MV-4-11 (cell line): Measurements from ENCODE around the gene KATNAL2.
"Not testable (repeated sequence)": the region's sequence is repeated elsewhere in the genome, so short reads cannot be mapped to it uniquely, and the experiment has no call there.

Experiments used
- DNase-seq: peaks from one replicate; lab custom pipeline; 2025; lab: John Stamatoyannopoulos, UW

KATNAL2 gene

DNA sequence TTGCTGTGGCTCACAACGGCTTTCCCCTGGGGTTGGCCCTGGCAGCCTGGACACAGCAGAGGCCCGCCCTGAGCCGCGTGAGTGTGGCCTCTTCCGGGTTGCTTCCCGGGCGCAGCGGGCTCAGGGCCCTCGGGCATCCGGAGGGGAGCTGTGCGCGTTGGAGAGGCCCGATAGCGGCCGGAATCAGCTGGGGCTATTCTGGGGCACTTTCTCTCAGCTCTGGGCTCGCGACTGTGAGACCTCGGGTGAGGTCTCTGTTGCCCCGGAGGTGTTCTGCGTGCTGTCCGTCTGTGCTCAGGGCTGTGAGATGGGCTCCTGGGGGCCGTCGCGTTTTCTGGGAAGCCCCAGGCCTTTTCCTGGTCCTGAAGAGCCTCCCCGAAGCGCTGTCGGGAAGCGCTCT is 117.2 kb downstream of the KATNAL2 start:
- not testable (repeated sequence) for DNase-seq

DNA sequence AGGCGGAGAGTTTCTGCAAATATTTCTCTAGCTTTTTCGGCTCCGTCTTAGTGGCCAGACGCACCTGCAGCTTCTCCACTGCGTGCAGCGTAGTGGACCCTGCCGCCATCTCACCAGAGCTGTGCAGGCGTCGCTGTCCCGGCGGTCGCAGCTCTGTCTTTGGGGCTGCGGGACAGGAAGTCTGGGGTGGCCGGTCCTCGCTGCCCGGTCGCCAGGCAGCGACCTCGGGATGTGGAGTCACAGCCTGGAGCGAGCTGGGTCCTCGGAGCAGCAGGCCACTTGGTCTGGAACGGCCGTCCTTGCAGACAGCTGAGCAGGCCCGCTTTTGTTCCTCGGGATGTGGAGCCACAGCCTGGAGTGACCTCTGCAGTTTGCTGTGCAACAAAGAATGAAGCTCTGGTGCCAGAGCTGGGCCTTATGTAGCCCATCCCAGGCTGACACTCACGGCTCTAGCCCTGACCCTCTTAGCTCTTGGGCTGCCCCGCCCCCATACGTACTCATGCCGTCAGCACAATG is 117.8 kb downstream of the KATNAL2 start, which contains the start of gene ELOA2:
TSS of gene ELOA2 (minus strand) at position 466 of the 516 bp plus-strand sequence. CDS start at position 109, 357 bp downstream.
- DNase-seq, result no peak

GRCh38 chr18:47036298-47036874 is 119.0 kb downstream of the KATNAL2 start:
- peak; percentile 0 for DNase-seq

DNA sequence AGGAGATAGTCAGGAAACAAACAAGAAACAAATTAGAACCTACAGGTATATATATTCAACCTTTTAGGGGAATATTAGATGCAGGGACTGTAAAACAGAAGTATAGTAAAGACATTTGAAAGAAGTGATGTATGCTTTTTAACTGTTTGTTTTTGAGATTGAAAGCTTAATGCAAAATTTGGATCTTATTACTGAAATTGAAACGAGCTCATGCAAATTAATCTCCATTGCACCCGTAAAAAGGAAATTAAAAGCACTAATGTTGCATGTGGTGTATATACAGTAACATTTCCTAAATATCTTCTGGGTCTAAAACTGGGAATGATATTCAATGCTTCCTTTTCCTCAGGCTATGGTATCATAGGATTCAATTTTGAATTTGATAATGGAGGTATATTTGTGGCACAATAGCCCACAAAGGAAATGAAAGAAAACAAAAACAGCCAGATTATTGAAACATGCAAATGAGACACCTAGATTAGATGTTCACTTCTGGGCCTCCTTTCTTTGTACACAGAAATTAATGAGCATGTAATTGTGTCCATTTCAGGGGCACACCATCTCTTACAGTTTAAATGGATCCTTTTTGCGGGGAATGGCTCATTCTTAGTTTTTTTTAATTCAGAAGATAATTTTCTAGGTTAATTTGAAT is 119.7 kb downstream of the KATNAL2 start:
- DNase-seq, result no peak

GRCh38 chr18:47040982-47041381 is 123.6 kb downstream of the KATNAL2 start:
- DNase-seq, result no peak

DNA sequence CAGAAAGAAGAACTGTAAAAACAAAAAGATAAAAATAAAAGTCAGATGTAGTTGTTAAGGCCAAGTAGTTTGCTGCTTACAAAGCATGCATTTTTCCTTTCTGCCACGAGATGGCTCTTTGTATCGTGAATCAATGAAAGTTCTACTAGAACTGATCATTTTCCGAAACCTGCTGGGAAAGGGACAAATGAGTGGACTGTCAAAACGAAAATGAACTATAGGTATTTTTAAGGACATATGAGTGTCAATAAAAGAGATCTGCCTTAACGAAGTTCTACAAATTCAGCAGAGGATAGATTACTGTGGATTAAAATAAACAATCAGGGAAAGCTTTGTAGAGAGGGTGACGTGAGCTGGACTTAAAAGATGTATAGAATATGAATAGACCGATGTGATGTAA is 133.1 kb downstream of the KATNAL2 start:
- peak; percentile 30 for DNase-seq

- no peak for DNase-seq
Measured at GRCh38 chr18:47054369-47054768, 137.0 kb downstream of the KATNAL2 start.

DNA sequence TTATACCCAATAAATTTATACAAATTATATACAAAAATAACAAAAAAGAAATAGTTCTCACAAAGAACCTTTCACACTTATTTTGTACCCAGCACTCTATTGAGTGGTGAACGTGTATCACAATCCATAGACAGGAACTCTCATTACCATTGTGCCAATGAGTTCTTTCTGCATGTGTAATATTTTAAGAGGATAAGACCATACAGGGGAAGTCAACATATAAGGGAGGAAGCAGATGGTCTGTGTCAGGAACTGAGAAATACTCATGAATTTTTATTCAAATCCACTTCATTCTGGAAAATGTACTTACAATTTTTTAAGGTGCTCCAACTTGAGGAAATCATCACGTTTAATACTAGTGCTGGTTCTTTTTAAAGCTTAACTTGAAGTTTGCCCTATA is 145.1 kb downstream of the KATNAL2 start:
- peak; percentile 61 for DNase-seq

DNA sequence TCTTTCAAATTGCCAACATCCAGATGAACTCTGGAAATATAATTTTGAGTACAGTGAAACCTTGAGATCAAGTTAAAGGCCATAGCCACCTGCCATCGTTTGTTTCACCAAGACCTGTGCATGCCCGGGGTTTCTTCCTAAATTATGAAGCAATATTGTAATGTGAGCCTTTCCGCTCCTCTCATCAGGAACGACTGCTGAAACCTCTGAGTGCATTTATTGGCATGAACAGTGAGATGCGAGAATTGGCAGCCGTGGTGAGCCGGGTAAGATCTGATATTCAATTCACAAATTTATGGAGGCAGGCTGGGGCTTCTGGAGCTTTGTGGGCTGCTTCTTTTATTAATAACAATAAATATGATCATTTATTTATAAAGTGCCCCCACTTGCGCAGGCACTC is 145.7 kb downstream of the KATNAL2 start:
- DNase-seq, result no peak

DNA sequence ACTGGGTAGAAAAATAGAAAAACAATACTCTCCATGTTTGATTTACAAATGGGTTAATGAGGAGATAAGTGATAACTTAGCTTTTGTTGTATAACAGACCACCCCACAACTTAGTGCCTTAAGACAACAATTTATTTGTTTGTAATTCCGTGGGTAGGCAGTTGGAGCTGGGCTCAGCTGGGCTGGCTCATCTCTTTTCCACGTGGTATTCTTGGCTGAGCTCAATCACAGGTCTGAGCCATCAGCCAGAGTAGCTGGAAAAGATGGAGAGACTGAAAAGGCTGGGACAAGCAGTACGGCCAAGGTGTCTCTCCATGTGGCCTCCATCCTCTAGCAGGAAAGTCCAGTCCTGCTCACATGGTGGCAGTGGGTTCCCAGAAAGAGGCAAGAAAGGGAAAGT is 150.2 kb downstream of the KATNAL2 start:
- no peak for DNase-seq

GRCh38 chr18:47075098-47075883 is 157.9 kb downstream of the KATNAL2 start:
- DNase-seq, result no peak

DNA sequence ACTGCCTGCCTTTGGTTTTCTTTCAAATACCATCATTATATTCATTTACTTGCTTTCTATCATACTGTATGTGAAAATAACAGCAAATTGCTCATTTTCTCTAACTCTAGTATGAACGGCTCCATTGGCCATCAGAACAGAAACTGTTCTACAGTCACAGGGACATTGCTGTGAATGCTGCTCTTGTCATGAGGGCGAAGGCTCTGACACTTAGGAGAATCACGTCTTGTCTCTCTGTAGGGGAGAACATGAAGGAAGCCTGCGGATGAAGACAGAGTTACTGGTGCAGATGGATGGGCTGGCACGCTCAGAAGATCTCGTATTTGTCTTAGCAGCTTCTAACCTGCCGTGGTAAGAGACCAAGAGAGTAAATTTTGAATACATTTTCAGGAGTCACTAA is 159.7 kb downstream of the KATNAL2 start:
- DNase-seq, result no peak

- no peak for DNase-seq
Measured at GRCh38 chr18:47080872-47081271, 163.5 kb downstream of the KATNAL2 start.

DNA sequence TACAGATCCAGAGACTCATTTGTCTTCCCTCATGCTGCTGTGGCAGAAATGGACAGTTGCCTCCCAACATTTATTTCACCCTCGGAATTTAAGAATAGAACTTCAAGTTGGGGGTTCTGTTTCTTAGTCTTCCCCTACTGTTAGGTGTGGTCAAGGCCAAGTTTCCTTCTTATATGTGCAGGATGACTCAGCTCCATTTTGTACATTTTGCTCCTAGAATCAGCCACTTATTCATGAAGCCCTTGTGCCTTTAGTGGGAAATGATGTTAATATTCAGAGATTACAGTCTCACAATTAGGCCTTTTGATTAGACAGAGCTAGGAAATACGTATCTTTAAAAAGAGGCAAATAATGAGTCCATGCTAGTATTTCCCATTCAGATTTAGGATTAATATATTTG is 164.2 kb downstream of the KATNAL2 start:
- no peak for DNase-seq

GRCh38 chr18:47087676-47088075 is 170.3 kb downstream of the KATNAL2 start:
- no peak for DNase-seq

DNA sequence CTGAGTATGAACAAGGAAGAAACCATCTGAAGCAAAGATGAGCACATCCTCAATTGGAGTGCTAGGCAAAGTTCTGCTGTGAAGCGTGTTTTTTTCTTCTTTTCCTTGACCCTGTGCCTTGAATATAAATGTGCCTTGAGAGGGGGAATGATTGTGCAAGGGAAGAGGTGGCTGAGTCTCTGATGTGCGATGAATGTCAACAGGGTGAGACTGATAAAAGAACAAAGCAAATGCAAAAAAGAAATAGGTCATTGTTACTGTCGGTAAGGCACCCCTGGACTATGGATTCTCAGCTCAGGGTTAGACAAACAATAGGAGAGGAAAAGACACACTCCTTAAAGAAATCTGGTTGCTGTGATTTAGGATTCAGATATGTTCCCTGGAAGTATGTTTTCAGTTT is 178.4 kb downstream of the KATNAL2 start:
- DNase-seq, result no peak

GRCh38 chr18:47100212-47100831 is 182.9 kb downstream of the KATNAL2 start:
- DNase-seq, result no peak

DNA sequence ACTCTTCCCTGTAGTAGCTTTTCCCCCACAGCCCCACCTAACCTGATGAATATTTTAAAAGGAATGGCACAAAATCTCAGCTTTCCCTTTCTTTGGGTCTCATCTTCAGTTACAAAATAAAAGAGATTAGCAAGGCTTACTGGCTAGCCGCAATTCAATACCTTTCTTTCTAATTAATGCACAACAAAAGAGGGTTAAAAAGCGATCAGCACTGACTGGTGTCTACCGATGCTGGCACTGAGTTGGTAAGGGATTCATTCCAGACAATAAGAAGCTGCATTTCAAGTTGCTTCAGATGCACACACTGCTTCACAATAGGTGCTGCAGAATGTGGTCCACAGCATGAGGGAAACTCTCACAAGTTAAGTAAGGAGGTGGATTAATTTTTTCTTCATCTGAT is 191.0 kb downstream of the KATNAL2 start:
- DNase-seq, result no peak

GRCh38 chr18:47108998-47109405 is 191.6 kb downstream of the KATNAL2 start:
- DNase-seq, result no peak

DNA sequence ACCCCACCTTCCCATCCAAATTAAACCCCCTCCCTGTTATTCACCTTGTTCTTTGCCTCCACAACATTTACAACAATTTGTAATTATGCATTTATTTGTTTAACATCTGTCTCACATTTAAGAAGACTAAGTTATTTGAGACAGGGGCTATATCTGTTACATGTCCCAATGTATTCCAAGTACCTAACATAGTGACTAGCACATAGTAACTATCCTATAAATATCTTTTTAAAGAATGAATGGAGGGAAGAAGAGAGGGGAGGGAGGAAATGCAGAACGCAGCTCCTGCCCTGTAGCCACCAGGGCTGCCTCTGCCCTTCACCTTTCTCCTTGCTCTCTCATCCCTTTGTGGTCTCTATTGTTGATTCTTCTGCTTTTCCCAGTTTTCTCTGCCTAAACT is 192.3 kb downstream of the KATNAL2 start:
- DNase-seq, result no peak

- DNase-seq, result no peak
Measured at GRCh38 chr18:47110492-47111274, 193.3 kb downstream of the KATNAL2 start.
